Stimulated activated memory B cell treated with anti-CD40 and anti-IgM and Interleukin-4, amounts not matched to agents 10 μg/mL and 1 μg/mL and 100 μg/mL, for 72 hours (primary cell): Measurements from ENCODE around the gene HTT.

Experiments used
- ATAC-seq: fragments of 150-1000 bp; cut with Tn5 transposase; 2 replicates; pipeline ENCODE4 v1.10.0; 2021
- H3K27ac Mint-ChIP-seq: one replicate; pipeline ENCODE4 v1.8.0; 2022; ENCODE audit warnings: mild to moderate bottlenecking, mixed read lengths
- H3K27me3 Mint-ChIP-seq: one replicate; pipeline ENCODE4 v1.8.0; 2022; ENCODE audit warnings: mixed read lengths
- H3K36me3 Mint-ChIP-seq: one replicate; pipeline ENCODE4 v1.8.0; 2022; ENCODE audit warnings: mixed read lengths
- H3K4me1 Mint-ChIP-seq: one replicate; pipeline ENCODE4 v1.8.0; 2022; ENCODE audit warnings: mixed read lengths
- H3K4me3 Mint-ChIP-seq: one replicate; pipeline ENCODE4 v1.8.0; 2022; ENCODE audit warnings: mild to moderate bottlenecking, moderate library complexity, mixed read lengths
- H3K9me3 Mint-ChIP-seq: one replicate; pipeline ENCODE4 v1.8.0; 2022; ENCODE audit warnings: mixed read lengths

HTT gene

GRCh38 chr4:3237712-3238560, 163.5 kb downstream of the HTT start:
- H3K36me3 Mint-ChIP-seq: peaks cover 80% of the 10 kb centered on the region
- peaks cover 4% of the 10 kb centered on the region for H3K4me1 Mint-ChIP-seq
- H3K9me3 Mint-ChIP-seq: no peaks in the 10 kb centered on the region
- ATAC-seq: no peak
- H3K27me3 Mint-ChIP-seq: no peaks in the 10 kb centered on the region
- H3K4me3 Mint-ChIP-seq: no peak overlapping the region
- H3K27ac Mint-ChIP-seq: no peak overlapping the region

- Mint-ChIP-seq H3K27ac (no peak overlapping the region), H3K9me3 (no peaks in the 10 kb centered on the region)
Measured at GRCh38 chr4:3238721-3239120, 164.2 kb downstream of the HTT start.

DNA sequence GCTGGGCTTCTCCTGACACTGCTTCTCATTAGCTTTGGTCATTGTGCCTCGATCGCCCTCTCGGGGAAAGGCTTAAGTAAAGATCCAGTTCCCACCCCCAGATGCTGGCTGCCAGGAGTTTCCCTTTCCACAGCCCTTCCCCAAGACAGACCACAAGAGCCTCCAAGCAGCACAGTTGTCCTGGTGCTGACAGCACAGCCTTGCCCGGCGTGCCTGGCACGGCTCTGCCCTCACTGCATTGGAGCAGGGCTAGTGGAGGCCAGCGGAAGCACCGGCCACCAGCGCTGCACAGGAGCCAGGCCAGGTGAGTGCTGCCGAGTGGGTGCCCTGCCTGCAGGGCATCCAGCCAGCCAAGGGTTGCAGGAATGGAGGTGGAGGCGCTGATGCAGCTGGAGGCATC, 164.8 kb downstream of the HTT start:
- Mint-ChIP-seq H3K4me1 (peaks cover 12% of the 10 kb centered on the region), H3K27me3 (no peaks in the 10 kb centered on the region), H3K36me3 (peaks cover 74% of the 10 kb centered on the region), H3K27ac (no peak overlapping the region), H3K9me3 (no peaks in the 10 kb centered on the region), H3K4me3 (no peak overlapping the region)
- ATAC-seq: no peak

More at GRCh38 chr4:3238721-3239120, 164.2 kb downstream of the HTT start:
- H3K4me1 Mint-ChIP-seq: peaks cover 12% of the 10 kb centered on the region
- H3K27me3 Mint-ChIP-seq: no peaks in the 10 kb centered on the region
- no peak for ATAC-seq
- H3K4me3 Mint-ChIP-seq: no peak overlapping the region
- H3K36me3 Mint-ChIP-seq: peaks cover 80% of the 10 kb centered on the region

GRCh38 chr4:3239998-3240920, 165.8 kb downstream of the HTT start:
- Mint-ChIP-seq H3K4me3 (no peak overlapping the region), H3K27ac (peak overlapping the region; percentile 26), H3K4me1 (peaks cover 16% of the 10 kb centered on the region), H3K9me3 (no peaks in the 10 kb centered on the region), H3K27me3 (no peaks in the 10 kb centered on the region), H3K36me3 (peaks cover 66% of the 10 kb centered on the region)
- ATAC-seq: no peak

DNA sequence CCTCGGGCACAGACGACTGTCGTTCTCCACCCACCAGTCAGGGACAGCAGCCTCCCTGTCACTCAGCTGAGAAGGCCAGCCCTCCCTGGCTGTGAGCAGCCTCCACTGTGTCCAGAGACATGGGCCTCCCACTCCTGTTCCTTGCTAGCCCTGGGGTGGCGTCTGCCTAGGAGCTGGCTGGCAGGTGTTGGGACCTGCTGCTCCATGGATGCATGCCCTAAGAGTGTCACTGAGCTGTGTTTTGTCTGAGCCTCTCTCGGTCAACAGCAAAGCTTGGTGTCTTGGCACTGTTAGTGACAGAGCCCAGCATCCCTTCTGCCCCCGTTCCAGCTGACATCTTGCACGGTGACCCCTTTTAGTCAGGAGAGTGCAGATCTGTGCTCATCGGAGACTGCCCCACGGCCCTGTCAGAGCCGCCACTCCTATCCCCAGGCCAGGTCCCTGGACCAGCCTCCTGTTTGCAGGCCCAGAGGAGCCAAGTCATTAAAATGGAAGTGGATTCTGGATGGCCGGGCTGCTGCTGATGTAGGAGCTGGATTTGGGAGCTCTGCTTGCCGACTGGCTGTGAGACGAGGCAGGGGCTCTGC, 166.5 kb downstream of the HTT start:
- H3K4me3 Mint-ChIP-seq: no peak overlapping the region
- ATAC-seq: no peak
- no peaks in the 10 kb centered on the region for H3K27me3 Mint-ChIP-seq

GRCh38 chr4:3241898-3242524, 167.5 kb downstream of the HTT start:
- ATAC-seq: no peak
- Mint-ChIP-seq H3K4me3 (no peak overlapping the region), H3K4me1 (peaks cover 26% of the 10 kb centered on the region), H3K27me3 (no peaks in the 10 kb centered on the region), H3K9me3 (no peaks in the 10 kb centered on the region), H3K36me3 (peaks cover 56% of the 10 kb centered on the region), H3K27ac (no peak overlapping the region)

More for the DNA sequence above, 166.5 kb downstream of the HTT start:
- Mint-ChIP-seq H3K4me1 (peaks cover 22% of the 10 kb centered on the region), H3K27ac (peak overlapping the region; percentile 26), H3K9me3 (no peaks in the 10 kb centered on the region), H3K36me3 (peaks cover 66% of the 10 kb centered on the region)

DNA sequence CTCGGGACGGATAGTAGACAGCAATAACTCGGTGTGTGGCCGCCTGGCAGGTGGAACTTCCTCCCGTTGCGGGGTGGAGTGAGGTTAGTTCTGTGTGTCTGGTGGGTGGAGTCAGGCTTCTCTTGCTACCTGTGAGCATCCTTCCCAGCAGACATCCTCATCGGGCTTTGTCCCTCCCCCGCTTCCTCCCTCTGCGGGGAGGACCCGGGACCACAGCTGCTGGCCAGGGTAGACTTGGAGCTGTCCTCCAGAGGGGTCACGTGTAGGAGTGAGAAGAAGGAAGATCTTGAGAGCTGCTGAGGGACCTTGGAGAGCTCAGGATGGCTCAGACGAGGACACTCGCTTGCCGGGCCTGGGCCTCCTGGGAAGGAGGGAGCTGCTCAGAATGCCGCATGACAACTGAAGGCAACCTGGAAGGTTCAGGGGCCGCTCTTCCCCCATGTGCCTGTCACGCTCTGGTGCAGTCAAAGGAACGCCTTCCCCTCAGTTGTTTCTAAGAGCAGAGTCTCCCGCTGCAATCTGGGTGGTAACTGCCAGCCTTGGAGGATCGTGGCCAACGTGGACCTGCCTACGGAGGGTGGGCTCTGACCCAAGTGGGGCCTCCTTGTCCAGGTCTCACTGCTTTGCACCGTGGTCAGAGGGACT, 168.8 kb downstream of the HTT start:
- Mint-ChIP-seq H3K4me1 (peaks cover 26% of the 10 kb centered on the region), H3K36me3 (peaks cover 46% of the 10 kb centered on the region), H3K27me3 (no peaks in the 10 kb centered on the region), H3K4me3 (no peak overlapping the region), H3K27ac (peak overlapping the region; percentile 20), H3K9me3 (no peaks in the 10 kb centered on the region)
- no peak for ATAC-seq

DNA sequence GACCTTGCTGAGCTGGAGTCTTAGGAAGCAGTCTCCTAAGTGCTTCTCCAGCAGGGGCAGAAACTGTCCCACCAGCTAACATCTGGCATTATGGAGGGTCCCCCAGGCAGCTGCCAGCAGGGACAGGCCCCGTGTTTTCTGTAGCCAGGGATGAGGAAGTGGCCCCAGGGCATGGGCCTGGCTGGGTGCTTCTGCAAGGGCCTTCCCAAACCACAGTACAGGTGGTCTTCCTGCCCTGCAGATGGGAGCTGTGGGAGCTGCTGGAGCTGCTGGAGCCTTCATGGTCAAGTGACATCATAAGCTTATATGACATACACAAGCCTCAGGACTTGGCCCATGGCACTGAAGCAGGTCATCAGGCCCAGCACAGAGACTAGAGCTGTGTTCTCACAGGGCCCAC, 169.5 kb downstream of the HTT start:
- ATAC-seq: no peak
- H3K27ac Mint-ChIP-seq: peak overlapping the region; percentile 20

GRCh38 chr4:3244747-3245146, 170.3 kb downstream of the HTT start:
- no peaks in the 10 kb centered on the region for H3K27me3 Mint-ChIP-seq
- peaks cover 31% of the 10 kb centered on the region for H3K36me3 Mint-ChIP-seq
- no peak for ATAC-seq
- H3K4me3 Mint-ChIP-seq: no peak overlapping the region
- H3K9me3 Mint-ChIP-seq: no peaks in the 10 kb centered on the region
- peaks cover 26% of the 10 kb centered on the region for H3K4me1 Mint-ChIP-seq
- H3K27ac Mint-ChIP-seq: no peak overlapping the region

More for the DNA sequence above, 169.5 kb downstream of the HTT start:
- no peak overlapping the region for H3K4me3 Mint-ChIP-seq
- no peaks in the 10 kb centered on the region for H3K27me3 Mint-ChIP-seq
- H3K36me3 Mint-ChIP-seq: peaks cover 38% of the 10 kb centered on the region
- no peaks in the 10 kb centered on the region for H3K9me3 Mint-ChIP-seq
- H3K4me1 Mint-ChIP-seq: peaks cover 26% of the 10 kb centered on the region

DNA sequence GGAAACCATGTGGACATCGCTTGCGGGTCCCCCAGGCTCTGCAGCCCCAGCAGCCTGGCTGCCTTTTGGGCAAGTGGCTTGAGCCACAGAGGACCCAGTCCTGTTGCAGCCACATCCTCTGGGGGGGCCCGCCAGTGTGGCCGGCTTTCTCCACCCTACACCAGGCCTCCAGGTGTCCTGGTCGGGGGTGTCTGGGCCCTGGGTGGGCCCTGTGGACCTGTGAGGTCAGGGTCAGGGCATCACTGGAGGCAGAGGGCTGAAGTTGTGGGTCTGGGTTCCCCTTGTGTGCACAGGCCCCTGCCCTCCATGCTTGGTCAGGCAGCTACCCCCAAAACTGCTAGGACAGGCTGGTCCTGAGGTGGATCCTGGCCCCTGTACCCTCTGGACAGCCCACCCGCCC, 171.2 kb downstream of the HTT start:
- no peak for ATAC-seq
- Mint-ChIP-seq H3K36me3 (peaks cover 30% of the 10 kb centered on the region), H3K27me3 (no peaks in the 10 kb centered on the region), H3K9me3 (no peaks in the 10 kb centered on the region), H3K4me1 (peaks cover 26% of the 10 kb centered on the region), H3K27ac (peak overlapping the region; percentile 46), H3K4me3 (no peak overlapping the region)

- Mint-ChIP-seq H3K36me3 (peaks cover 20% of the 10 kb centered on the region), H3K4me3 (no peak overlapping the region), H3K4me1 (peaks cover 26% of the 10 kb centered on the region), H3K9me3 (no peaks in the 10 kb centered on the region), H3K27ac (peak overlapping the region; percentile 46), H3K27me3 (no peaks in the 10 kb centered on the region)
- no peak for ATAC-seq
Measured at GRCh38 chr4:3246458-3247398, 172.2 kb downstream of the HTT start.

- Mint-ChIP-seq H3K27me3 (no peaks in the 10 kb centered on the region), H3K9me3 (no peaks in the 10 kb centered on the region), H3K27ac (no peak overlapping the region), H3K36me3 (peaks cover 11% of the 10 kb centered on the region), H3K4me1 (peaks cover 26% of the 10 kb centered on the region), H3K4me3 (no peak overlapping the region)
- ATAC-seq: no peak
Measured at GRCh38 chr4:3247399-3248177, 173.1 kb downstream of the HTT start.

DNA sequence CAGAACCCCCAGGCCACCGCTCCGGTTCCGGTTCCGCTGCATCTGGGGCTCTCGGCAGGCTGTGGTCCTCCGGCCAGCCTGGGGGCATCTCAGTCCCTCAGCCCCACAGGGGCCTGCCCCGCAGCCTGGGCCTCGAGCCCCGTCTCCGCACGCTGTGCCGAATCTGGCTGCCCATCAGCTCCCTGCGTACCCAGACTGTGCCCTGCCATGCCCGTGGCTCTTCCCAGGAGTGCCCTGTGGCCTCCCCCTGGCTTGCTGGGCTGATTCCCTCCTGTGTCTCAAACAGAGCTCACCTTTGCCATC, 173.6 kb downstream of the HTT start:
- peaks cover 9% of the 10 kb centered on the region for H3K36me3 Mint-ChIP-seq
- H3K4me3 Mint-ChIP-seq: no peak overlapping the region
- H3K4me1 Mint-ChIP-seq: peaks cover 21% of the 10 kb centered on the region
- ATAC-seq: no peak
- no peaks in the 10 kb centered on the region for H3K9me3 Mint-ChIP-seq
- no peak overlapping the region for H3K27ac Mint-ChIP-seq
- no peaks in the 10 kb centered on the region for H3K27me3 Mint-ChIP-seq
